GM21576 (cell line): ENCODE results near the gene IFNL3.
"Not testable (repeated sequence)": the region's sequence is repeated elsewhere in the genome, so short reads cannot be mapped to it uniquely, and the experiment has no call there.

Experiments
- ATAC-seq: cut with Tn5 transposase; IDR thresholded peaks from one replicate; pipeline ENCODE4 v1.9.1; 2021; ENCODE audit warnings: mild to moderate bottlenecking, moderate library complexity; ENCODE audit not compliant: unreplicated experiment

IFNL3 gene

DNA sequence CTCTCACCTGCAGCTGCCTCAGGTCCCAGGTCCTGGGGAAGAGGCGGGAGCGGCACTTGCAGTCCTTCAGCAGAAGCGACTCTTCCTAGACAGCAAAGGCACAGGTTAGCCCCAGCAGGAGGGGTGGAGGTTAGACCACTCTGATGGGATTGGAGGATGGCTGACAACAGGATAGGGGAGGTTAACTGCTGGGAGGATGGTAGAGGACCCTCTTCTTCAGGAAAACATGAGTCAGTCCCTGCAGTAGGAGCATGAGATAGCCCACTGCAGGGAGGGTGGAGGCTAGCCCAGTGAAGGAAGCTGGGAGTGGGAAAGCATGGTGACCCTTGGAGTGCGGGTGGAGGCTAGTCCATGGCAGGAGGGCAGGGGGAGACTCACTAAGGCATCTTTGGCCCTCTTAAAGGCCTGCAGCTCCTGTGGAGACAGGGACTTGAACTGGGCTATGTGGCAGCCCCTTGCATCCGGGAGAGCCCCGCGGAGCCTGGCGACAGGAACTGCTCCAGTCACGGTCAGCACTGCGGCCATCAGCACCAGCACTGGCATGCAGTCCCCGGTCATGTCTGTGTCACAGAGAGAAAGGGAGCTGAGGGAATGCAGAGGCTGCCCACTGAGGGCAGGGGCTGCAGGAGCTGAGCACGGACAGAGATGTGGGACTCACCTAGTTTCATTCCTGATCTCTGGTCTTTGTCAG is at the start of gene IFNL3:
TSS of gene IFNL3 (minus strand) at position 597 of the 691 bp plus-strand sequence. CDS start at position 558, 39 bp downstream.
- ATAC-seq, result not testable (repeated sequence)

DNA sequence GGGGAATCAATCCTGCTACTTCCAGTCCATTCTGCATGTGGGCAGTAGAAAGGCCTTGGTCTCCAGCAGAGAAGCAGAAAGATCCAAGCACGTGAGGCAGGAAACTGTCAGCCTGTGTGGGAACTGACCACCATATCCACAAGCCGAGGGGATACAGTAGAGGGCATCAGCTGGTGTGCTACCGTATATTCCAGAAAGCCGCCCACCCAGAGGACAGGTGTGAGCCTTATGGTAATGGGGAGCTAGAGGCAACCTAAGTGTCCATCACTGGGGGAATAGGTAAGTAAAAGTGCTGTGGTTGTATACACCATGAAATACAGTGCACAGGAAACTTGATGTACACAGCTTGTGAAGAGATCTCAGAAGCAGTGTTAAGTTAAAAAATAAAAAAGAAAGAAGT is 48.6 kb upstream of the IFNL3 start:
- no peak for ATAC-seq

DNA sequence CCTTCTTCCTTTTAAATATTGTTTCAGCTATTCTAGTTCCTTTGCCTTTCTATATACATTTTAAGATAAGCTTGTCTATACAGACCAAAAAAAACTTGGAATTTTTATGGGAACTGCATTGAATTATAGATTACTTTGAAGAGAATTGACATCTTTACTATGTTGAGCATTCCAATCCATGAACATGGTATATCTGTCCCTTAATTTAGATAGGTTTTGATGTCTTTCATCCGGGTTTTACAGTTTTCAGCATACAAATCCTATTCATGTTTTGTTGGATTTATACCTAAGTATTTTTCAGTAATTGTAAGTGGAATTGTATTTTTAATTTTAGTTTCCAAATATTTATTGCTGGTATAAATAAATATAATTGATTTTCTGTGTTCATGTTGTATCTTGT is 39.2 kb upstream of the IFNL3 start:
- ATAC-seq, result no peak

DNA sequence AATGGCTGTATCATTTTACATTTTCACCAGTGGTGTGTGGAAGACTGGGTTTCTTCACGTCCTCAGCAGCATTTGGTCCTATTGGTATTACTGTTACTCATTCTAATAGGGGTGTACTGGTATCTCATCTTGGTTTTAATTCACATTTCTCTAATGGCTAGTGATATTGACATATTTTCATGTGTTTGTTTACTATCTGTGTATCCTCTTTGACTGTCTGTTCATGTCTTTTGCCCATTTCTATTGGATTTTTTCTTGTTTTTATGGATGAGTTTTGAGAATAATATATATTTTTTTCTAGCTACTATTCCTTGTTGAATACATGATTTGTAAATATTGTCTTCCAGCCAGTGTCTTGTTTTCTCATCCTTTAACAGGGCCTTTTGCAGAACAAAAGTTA is 37.2 kb upstream of the IFNL3 start:
- ATAC-seq, result no peak

DNA sequence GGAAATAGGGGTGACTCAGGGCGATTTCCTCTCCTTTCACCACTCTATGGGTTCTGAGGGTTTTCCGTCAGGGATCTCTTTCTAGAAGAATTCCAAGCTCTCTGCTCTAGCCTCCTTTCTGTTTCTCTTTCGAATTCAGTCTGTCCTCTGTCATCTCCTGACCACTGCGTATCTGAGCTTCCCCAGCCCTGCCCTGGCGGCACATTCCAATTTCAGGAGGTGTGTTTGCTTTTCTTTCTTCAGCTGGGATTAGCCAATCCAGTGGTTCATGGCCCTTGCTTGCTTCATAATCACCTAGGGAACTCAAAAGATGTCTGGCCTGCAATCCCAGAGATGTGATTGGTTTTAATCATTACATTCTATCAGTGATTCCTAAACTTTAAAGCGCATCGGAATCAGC is 32.8 kb upstream of the IFNL3 start:
- ATAC-seq, result no peak

DNA sequence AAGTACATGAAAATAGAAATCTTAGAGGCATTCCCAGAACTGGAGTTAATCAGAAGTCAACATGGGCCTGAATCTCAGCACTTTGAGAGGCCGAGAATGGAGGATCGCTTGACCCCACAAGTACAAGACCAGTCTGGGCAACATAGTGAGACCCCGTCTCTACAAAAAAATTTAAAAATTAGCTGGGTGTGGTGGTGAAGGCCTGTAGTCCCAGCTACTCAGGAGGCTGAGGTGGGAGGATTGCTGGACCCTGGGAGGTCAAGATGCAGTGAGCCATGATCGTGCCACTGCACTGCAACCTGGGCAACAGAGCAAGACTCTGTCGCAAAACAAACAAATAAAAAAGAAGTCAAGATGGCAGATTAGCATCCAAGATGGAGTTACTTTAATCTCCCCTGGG is 31.9 kb upstream of the IFNL3 start:
- ATAC-seq, result no peak

DNA sequence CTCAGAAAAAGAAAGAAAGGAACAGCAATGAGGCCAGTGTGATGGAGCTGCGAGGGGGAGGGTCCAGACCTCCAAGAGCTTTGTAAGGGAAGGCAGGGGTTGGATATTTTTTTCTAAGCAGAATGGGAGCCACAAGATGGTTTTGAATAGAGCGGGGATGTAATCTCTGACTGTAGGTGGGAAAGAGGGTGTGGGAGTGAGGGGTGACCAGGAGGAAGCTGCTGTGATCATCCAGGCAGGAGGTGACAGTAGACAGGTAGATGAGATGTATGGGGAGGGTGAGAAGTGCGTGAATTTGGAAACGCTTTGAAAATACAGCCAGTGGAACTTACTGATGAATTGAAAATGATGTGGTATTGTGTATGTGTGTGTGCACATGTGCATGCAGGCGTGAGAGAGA is 30.8 kb upstream of the IFNL3 start:
- ATAC-seq, result no peak

DNA sequence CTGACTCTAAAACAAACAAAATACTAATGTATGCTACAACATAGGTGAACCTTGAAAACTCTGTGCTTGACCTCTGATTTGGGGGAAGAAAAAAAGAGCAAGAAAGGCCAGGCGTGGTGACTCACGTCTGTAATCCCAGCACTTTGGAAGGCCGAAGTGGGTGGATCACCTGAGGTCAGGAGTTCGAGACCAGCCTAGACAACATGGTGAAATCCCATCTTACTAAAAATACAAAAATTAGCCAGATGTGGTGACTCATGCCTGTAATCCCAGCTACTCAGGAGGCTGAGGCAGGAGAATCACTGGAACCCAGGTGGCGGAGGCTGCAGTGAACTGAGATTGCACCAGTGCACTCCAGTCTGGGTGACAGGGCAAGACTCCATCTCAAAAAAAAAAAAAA is 29.1 kb upstream of the IFNL3 start:
- ATAC-seq, result not testable (repeated sequence)

DNA sequence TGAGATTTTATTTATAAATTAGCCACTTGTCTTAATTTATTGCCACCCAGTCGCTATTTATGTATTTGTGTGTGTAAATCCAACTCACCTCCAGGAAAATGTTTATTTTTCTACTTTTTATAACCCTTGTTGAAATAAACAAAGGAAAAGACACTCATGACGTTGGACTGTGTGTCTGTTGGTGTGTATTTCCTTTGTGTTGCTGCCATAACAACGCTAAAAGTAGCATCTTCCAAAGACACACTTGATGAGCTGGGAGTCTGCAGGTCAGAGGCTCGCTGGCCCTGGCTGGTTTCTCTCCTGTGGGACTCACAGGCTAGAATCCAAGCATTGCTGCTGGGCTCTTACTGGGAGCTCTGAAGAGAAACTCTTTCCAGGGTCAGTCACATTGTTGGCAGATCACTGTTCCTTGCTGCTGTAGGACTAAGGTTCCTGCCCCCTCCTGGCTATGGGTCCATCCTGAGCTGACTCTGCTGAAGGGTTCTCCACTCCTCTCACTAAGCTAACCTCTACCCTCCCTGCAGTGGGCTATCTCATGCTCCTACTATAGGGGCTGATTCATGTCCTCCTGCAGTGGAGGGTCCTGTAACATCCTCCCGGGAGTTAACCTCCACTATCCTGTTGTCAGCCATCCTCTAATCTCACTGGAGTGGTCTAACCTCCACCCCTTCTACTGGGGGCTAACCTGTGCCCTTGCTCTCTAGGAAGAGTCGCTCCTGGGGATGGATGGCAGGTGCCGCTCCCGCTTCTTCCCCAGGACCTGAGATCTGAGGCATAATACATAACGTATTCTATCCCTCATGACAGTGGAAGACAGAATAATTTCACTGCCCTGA is 25.4 kb upstream of the IFNL3 start:
- ATAC-seq, result no peak

DNA sequence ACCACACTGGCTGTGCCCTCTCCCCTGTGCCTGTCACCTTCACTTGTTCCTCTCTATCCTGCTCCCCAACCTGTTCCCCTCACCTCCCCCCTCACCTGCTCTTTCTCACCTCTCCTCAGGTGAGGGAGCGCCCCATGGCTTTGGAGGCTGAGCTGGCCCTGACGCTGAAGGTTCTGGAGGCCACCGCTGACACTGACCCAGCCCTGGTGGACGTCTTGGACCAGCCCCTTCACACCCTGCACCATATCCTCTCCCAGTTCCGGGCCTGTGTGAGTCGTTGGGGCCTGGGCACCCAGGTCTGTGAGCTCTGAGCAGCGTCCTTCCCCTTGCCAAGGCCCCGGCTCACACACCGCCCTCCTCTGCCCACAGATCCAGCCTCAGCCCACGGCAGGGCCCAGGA is 24.6 kb upstream of the IFNL3 start:
- ATAC-seq, result not testable (repeated sequence)

DNA sequence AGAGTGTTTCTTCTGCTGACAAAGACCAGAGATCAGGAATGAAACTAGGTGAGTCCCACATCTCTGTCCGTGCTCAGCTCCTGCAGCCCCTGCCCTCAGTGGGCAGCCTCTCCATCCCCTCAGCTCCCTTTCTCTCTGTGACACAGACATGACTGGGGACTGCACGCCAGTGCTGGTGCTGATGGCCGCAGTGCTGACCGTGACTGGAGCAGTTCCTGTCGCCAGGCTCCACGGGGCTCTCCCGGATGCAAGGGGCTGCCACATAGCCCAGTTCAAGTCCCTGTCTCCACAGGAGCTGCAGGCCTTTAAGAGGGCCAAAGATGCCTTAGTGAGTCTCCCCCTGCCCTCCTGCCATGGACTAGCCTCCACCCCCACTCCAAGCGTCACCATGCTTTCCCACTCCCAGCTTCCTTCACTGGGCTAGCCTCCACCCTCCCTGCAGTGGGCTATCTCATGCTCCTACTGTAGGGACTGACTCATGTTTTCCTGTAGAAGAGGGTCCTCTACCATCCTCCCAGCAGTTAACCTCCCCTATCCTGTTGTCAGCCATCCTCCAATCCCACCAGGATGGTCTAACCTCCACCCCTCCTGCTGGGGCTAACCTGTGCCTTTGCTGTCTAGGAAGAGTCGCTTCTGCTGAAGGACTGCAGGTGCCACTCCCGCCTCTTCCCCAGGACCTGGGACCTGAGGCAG is 23.9 kb upstream of the IFNL3 start:
- ATAC-seq, result not testable (repeated sequence)

DNA sequence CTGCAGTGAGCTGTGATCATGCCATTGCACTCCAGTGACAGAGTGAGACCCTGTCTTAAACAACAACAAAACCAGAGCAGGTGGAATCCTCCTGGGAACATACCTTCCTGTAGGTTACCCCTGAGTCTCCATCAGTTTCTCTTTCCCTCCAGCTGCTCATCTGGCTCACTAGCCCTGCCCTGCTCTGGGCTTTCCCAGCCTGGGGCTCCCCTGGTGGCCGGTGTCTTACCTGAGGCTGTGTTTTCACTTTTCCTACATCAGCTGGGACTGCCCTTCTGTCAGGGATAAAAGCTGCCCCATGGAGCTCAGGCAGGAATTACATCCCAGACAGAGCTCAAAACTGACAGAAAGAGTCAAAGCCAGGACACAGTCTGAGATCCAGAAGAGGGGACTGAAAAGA is 23.3 kb upstream of the IFNL3 start, which contains the start of gene IFNL2:
TSS of gene IFNL2 (plus strand) at position 312 of the 400 bp plus-strand sequence. CDS start 173 bp downstream, outside the sequence.
- not testable (repeated sequence) for ATAC-seq

DNA sequence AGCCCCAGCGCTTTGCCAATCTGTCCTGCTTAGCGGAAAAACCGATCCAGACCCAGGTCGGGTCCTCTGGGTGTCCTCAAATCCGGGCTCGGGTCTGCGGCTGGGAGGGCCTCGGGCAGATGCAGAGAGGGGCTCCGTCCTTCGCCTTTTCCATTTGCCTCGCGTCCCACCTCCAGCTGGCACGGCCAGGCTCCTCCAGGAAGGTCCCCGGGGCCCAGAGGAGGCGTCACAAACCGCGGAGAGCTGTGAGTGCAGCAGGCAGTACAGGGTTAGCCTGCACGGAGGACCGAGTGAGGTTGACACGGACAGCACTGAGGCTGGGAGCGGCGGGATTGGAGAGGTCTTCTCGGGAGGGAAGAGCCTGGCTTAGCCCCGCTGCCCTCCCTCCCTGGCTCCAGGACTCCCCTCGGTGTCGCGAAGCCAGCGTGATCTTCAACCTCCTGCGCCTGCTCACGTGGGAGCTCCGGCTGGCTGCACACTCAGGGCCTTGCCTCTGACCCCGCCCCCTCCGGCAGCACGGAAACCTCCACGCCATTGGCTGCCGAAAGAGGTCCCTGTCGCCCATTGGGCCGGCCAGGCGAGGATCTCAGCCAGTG is 20.6 kb upstream of the IFNL3 start:
- ATAC-seq, result no peak

DNA sequence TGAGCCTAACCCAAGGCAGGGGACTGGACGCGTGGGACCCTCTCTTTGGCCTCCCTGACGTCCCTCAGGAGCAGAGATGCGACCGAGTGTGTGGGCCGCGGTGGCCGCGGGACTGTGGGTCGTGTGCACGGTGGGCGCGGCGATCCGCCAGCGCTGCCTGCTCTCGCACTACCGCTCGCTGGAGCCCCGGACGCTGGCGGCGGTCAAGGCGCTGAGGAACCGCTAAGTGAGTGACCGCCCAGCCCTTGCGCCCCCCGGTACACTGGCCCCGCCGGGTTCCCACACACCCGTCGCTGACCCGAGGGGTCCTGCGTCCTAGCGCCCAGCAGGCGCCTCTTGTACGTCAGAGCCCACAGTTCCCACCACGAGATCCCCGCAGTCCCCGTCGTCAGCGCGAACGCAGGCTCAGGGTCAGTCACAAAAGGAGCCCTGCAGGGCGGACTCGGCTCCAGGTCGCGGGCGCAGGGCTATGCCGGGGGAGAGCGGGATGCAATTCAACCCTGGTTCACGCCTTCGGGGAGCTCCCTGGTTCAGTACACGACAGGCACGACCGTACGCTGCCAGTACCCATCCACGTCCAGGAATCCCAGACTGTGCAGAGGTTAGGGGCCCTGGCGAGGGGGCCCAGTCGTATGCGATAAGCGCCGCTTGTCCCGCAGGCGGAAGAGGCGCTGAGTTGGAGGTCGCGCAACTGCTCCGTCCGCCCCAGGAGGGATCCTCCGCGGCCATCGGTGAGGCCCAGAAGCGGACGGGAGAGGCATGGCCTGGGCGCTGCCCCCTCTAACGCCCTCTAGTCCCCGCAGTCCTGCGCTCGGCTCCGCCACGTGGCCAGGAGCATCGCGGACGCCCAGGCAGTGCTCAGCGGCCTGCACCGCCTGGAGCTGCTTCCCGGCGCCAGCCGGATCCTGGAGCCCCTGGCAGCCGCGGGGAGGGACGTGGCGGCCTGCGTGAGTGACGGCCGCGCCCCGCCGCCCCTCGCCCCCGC is 19.8 kb upstream of the IFNL3 start:
- ATAC-seq, result no peak

DNA sequence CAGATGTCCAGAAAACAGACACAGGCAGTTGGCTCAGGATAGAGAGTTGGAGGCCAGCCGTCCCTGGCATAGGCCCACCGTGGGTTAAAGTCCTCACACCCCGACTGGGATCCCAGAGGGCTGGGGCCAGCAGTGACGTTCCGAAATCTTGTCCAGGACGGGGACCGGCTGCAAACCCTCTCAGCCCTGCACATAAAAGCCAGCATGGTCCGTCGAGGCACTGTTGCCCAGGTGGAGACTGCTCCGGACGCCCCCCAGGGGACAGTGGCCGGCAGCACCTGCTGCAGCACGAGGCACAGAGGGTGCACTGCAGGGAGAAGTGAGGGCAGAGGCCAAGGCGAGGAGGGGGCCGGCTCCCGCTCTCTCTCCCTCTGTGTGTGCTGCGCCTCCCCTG is 19.1 kb upstream of the IFNL3 start:
- no peak for ATAC-seq

DNA sequence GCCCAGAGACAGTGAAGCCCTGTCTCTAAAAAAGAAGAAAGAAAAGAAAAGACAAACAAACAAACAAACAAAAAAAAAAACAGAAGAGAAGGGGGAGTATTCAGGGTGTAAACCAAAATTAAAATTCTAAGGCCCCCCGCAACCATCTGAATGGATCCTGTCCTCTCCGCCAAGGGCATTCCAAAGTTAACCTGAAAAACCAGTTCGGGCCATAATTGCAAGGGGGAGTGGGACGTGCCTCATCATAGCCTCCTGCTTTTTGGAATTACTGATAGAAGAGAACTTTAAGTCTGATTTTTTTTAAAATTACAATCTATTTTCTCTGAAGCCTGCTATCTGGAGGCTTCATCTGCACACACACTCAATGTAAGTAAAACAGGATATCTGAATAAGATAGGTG is 17.7 kb upstream of the IFNL3 start:
- no peak for ATAC-seq

DNA sequence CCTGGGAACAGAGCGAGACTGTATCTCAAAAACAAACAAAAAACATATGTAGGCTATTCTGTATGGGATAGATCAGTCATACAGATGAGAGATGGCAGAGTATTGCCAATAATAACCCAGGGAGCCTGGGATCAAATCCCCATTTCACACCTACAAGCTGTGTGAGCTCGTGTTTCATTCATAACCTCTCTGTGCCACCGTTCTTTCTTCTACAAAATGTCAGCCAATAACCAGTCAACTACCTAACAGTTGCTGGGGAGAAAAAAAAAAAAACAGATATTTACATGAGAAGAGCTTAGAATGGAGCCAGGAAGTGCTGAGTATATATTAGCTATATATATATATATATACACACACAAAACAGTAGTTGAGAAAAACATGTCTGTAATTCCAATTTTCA is 16.9 kb upstream of the IFNL3 start:
- no peak for ATAC-seq

DNA sequence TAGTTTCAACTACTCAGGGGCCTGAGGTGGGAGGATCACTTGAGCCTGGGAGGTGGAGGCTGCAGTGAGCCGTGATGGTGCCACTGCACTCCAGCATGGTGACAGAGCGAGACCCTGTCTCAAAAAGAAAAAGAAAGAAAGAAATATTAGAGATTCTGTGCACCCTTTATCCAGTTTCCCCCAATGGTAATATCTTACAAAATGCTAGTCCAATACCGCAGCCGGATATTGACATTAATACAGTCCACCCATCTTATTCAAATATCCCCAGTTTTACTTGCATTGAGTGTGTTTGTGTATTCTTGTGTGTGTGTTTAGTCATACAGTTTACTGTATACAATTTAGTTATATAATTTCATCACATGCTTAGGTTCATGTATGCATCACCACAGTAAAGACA is 12.4 kb upstream of the IFNL3 start:
- no peak for ATAC-seq

DNA sequence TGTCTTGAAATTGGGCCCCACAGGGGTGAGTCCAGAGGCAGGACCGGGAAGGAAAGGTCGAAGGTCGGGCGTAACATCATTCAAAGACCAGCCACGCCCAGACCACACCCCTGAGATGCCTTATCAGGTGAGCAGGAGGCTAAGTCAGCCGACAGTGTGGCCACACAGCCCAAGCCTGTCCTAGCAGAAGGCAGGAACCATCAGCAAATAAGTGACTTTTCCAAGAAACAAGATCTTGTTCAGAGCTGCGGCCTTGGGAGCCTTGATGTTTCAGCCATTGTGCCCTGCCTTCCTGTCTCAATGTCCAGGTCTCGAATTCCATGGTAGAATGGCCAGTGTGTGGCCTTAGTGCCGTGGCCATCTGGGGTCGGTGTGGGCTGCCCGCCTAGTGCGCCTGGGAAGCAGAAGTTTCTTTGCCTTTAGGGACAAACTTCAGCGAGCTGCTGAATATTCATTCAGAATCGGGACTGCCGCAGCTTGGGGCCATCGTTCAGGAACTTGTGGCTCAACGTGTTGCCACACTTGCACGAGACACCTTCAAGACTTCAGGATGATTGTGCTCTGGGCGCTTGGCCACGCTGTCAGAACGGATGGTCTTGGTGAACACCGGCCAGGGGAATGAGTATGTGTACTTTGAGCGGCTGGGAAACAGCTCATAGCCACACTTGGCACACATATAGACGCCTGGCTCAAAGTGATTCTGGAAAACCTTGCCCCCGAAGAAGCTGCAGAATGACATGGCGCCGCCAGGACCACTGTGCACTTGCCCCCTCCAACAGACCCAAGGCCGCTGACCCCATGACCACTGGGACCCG is 9.9 kb upstream of the IFNL3 start:
- no peak for ATAC-seq
